GM19395 (cell line): ENCODE measurements around the gene TAF3.

Experiments
- ATAC-seq: cut with Tn5 transposase; IDR thresholded peaks from one replicate; pipeline ENCODE4 v1.9.1; 2021; ENCODE audit warnings: mild to moderate bottlenecking, moderate library complexity; ENCODE audit not compliant: unreplicated experiment

Gene TAF3

DNA sequence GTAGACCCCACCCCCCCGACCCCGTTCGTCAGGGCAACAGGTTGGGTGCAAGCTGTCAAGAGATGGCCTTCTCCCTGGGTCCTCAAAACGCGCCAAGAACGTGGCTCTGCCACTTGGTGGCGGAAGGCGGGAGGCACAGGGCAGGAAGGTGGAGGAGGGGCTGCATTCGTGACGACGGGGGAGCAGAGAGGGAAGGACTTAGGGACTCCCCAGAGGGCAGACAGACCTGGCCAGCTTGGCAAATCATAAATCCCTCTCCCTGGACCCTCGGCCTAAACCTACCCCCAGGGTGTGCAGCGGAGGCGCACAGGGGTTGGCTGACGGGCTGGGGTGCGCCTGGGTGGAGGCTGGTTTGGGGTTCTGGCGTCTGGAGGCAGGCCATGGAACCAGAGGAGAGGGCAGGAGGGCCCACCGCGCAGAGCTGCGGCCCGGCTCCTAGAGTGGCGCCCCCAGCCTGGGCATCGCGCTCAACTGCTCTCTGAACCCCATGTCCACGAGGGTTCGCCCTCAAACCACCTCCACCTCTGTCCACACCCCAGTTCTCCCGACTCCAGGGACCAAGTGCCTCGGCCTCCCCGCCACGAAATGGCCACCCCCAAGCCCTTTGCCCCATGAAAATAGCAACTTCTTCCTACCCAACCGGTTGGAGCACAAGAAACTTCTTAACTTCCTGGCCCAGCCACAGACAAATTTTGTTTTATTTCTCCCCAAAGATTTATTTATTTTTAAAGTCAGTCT, 225.4 kb downstream of the TAF3 start:
- no peak for ATAC-seq

DNA sequence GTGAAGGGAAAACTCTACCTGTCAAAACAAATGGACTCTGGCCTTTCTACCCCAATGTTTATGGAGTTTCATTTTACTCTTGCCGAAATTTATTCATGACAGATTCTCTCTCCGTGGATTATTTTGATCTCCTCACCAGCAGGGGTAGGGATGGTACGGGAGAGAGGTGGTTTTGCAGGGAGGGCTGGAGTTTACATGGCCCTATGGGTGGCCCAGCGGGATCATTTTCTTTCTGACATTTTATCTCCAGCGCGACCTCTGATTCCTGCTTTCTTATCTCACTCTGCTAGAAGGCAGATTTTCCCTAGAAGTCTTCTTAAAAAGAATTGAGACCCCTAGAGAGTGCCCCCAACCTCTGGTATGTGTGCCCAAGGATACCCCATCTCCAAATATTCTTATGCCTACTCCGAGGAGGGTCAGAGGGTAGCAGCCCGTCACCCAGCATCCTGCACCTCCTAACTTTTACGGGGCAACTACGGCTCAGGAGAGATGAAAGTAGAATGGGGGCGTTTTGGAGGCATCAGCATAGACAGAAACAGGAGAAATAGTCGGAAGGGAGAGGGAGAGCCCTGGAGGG, 226.1 kb downstream of the TAF3 start:
- no peak for ATAC-seq

DNA sequence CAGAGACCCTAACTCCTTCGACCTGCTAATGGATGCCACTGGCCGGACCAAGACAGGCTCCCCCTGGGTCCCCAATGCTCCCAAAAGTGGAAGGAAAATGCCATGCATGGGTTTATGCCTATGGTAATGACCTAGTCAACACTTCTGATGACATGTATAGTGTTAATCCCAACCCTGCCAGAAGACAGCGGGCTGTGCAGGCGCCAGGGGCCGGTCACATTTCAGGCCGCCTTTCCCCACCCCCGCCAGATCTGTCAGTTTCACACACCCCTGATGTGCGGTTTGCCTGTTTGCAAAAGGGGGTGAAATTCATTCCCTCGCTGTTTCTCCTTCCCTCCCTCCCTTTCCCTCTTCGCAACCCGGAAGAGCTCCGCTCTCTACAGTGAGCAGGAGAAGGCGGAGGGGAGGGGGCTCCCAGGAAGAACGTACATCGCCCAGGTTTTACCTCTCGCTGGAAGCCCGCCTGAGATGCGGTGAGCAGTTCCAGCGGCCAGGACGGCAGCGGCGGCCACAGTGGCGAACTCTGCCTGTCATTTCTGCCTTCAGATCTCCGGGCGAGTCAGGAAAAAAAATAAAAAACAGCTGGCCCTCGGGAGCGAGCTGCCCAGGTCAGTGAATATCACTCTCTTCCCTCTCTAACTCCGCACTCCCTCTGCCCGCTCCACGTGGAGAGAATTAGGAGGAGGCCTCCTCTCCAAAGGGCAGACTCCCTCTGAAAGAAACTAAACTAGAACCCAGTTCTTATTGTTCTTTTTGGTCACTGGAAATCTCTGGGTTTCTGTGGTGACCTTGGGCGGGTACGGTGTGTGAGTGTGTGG, 226.8 kb downstream of the TAF3 start:
- ATAC-seq: peak; percentile 36

DNA sequence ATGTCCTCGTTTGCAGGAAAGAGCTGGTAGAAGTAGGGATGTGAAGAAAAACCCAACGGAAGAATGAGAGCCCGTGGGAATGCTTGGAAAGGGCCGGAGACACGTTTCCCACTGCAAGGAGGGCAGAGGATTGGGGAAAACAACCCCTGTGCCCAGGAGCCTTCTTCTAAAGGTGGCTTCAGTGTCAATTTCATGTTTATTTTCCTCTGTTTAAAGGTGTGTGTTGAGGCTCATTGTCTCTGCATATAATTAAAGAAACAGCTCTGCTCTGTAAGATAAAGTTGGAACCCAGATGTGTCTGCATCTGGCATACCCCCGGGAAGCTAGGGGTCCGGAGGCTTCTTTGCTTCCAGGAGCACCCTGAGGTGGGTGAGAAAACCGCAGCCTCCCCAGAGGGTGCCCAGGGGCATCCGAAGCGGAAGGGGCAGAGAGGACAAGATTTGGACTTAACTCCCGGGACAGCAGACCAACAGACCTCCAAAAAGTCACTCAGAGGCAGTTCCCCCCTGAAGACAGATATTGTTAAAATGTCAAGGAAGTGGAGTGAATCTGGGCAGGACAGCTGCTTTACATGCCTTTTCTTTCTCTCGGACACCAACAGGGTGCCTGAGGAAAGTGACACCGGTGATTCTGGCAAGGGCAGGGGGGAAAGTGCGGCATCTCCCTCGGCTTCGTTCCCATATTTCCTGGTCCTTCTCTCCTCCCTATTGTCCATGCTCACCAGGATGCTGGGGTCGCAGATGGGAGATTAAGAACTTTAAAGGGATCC, 227.6 kb downstream of the TAF3 start:
- no peak for ATAC-seq

DNA sequence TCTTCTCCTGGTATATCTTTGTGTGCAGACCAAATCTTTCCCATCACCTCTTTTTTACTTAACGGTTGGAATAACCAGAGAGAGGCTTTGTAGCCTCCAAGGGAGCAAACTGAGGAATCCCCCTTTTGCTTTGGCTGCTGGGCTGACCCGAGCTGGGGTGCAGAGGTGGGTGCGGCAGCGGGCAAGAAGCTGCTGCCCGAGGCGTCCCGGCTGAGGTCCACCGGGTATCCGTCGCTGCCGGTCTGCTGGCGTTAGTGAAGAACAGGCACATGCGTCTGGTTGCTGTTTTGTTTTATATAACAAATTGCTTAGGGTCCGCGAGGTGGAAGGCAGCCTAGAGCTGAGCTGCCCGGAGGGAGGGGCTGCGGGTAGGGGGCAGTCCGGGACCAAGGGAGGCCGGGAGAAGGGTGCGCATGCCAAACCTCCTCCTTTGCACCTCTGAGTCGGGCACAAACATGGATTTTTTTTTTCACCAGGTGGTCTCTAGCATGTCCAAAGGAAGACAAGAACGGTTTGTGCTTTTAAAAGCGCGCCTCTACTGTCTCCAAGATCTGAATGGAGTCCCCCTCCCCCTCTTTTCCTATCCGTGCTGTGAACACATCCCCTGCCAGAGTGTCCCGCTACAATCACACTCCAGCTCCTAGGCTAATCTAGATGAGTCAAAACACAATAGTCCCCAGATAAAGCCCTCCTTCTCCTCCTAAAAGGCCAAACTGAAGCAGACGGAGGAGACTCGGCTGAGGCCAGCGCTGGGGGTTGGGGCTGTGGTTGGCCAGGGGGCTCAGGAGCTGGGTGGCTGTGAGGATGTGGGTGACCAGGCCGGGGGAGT, 229.4 kb downstream of the TAF3 start:
- no peak for ATAC-seq

DNA sequence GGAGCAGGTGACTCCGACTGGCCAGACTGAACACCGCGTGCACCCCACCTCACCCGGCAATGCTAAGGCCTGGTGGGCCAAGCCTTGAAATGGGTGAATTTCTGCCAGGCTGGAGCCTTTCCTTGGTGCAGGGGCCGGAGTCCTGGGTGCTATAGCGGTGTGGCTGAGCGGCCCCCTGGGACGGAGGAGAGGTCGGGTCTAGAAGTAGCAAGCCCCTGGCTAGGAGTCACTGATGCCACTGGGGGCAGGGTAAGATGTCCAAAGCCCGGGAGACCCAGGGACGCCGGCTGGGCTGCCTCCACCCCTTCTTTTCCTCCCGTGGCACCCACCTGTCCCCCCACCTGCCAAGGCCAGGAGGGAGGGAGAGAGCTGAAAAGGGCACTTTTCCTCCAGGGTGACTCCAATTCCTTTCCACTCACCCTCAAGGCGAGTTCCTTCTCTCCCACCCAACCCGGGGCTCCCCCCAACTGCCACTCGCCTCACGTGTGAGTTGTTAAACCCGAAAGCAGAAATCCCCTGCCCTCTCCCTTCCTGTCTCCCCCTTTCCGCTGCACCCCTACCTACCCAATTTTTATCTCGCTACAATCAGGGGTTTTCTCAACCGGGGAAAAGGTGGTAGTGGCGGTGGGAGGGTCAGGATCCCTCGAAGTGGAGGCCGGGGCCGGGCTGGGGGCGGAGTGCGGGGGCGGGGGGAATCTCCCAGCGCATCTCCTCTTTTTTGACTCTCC, 230.1 kb downstream of the TAF3 start:
- ATAC-seq: no peak

DNA sequence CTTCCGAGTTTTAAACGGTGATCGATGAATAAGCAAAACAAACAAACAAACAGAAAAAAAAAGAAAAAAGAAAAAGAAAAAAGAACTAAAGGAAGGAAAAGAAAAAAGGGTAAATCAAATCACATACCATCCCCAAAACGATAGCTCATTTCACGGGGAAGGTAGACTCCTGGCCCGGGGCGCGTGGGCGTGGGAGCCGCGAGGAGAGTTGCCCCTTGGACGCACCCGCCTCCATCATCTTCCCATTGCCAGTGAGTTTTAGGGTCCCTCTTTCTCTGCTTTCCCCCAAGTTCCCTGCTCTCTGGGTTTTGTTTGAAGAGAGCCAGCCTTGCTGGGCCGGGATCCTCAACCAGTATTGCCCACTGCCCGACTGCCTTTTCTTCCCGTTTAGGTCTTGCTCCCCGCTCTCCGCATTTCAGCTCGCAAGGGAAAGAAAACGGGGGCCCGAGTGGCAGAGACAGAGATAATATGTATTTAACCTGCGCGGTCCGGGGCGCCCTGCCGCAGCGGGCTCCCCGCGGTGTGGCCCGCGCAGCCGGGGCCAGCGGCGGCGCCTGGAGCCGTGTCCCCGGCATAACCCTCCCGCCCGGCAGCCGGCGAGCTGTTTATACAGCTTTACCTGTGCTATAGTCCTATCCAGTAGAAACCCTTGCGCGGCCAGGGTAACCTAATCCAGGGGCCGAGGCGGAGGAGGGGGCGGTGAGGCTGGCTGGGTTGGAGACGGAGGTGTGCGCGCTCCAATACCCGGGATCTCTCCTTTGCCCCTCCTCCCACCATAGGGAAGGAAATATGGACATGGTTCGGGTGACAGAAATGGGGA, 230.9 kb downstream of the TAF3 start:
- no peak for ATAC-seq

DNA sequence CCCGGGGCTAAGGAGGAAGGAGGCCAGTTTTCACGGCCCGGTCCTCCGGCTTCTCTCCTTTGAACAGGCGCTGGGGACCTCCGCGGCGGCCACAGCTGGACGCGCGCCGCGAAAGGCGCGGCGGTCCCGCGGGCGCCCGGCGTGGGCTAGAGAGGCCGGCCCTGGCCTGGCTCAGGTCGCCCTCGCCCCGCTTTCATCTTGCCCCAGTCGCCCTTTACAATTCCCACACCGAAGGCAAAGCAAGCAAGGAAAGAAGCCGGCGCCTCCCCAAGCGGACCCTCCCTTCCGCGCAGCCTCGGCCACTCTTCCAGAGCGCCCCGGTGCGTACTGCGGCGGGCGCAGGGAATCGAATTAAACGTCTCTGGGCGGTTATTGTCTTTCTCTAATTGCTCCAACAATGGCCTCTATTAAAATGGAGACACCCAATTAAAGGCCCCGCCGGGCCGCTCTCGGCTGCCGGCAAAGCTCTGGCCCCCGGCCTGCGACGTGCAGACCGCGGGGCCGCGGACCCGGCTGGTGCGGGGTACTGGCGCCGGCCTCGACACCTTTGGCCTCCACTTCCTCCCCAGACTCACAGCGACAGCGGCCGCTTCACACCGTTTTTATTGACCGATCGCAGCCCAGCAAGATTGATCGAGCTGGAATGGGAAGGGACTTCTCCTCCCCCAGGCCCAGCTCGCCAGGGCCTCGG, 231.7 kb downstream of the TAF3 start:
- ATAC-seq: no peak

DNA sequence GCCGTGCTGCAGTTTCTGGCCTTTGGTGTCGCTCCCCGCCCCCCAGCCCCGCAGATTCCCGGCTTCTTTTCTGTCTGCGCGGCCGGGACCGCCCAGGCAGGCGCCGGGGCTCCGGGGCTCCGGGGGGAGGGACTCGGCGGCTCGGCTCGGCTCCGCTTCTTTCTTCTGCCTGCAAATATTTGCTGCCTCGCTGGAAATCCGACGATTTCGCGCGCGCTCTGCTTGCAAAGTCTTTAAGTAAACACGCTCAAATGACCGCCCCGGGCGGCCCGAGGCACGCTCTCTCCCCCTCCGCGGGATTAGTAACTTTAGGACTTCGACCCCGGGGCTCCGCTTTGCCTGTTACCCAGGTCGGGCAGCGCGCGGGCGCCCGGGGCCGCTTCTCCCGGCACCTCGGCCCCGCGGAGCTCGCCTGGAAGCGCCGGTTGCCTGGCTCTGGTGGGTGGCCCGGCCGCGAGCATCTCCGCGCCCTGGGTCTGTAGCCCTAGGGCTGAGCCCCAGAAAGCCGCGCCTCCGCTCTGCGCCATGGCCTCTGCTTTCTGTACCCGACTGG, 232.3 kb downstream of the TAF3 start:
- no peak for ATAC-seq

DNA sequence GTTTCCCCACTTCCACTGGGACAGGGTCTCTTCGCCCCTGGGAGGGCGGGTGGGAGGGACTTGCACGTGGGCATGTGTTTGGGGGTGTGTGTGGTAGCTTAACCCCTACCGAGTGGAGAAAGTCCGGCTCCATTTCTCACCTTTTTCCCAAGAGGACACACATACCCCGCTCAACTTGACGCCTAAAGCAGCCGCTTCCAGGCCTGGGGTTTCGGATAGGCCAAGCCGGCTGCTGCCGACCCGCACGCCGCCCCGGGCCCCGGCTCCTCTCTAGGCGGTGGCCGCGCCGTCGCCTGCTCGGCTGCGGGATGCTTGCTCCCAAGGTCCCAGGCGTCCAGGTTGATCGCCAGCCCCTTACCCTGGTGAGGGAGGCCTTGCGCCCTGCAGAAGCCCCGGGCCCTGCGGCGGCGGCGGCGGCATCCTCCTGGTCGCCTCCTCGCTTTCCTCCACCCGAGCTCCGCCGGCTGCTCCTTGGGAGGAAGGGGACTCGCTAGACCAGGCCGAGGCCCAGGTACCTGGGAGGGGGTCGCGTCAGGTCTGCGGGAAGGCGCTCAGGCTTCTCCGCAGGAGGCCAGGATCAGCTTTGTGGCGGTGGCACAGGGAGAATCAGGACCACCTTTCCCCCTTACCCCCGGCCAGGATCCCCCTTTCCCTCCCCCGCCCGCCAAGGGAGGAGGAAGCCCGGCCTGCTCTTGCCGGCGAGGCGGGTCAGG, 233.0 kb downstream of the TAF3 start:
- ATAC-seq: no peak

DNA sequence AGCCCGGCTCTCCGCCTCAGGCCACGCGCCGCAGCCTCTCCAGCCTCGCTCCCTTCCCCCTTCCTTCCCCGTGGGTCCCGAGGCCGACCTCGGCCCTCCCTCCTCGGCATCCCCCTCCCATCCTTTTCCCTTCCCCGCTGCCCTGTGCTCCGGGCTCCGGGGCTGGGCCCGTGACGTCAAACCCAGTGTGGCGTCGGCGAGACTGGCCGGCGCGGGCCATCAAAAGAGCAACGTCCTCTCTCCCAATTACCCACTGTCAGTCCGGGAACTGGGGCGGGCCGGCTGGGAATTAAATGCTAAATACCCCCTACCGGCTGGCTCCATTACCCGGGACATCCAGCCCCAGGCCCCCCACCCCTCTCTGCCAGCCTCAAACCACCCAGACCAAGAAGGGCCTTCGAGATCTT, 233.5 kb downstream of the TAF3 start:
- no peak for ATAC-seq

DNA sequence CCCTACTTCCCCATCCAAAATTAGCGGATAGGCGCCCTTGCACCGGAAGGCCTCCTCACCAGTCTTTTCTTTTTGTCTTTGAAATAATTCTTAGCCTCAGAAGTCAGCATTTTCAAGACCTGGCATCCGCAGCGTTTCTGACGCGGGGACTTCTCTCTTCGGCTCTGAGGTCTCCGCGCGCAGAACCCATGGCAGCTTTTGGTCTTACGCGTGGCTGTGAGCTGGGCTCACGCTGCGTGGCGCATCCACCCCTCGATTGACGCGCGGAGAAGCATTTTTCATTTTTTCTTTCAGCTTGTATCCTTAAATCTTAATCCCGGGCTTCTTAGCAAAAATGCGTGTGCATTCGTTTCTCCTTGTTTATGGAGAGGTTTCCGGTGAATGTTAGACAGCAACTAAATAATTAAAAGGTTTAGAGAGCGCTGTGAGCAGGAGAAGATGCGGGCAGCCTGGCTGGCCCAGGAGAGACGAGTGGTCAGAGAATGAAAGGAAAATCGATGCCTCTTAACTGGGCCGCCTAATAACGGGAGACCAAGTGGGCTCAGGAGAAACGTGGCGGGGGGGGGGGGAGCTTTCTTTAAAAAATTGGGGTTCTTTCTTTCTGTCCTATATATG, 234.1 kb downstream of the TAF3 start:
- ATAC-seq: no peak

DNA sequence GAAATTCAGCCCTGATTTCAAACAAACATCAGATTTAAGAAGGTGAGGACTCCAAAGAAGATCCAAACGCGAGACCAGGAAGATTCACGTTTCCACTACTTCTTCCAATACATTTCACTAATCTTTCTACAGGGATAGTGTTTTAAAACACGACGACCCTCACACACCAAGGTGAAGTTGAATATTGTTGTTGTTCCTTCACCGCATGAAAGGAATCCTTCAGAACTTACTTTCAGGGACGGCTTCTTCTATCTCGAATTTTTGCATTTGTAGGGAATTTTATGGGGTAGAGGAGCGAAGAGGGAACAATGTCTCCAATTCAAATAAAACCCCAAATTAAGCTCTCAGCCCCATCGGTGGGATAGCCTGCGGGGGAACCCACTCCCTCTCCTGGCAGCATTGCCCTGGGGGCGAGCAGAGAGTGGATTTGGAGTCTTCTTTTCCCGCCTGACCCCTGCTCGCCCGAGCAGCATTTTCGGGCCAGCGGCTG, 234.7 kb downstream of the TAF3 start:
- ATAC-seq: no peak

DNA sequence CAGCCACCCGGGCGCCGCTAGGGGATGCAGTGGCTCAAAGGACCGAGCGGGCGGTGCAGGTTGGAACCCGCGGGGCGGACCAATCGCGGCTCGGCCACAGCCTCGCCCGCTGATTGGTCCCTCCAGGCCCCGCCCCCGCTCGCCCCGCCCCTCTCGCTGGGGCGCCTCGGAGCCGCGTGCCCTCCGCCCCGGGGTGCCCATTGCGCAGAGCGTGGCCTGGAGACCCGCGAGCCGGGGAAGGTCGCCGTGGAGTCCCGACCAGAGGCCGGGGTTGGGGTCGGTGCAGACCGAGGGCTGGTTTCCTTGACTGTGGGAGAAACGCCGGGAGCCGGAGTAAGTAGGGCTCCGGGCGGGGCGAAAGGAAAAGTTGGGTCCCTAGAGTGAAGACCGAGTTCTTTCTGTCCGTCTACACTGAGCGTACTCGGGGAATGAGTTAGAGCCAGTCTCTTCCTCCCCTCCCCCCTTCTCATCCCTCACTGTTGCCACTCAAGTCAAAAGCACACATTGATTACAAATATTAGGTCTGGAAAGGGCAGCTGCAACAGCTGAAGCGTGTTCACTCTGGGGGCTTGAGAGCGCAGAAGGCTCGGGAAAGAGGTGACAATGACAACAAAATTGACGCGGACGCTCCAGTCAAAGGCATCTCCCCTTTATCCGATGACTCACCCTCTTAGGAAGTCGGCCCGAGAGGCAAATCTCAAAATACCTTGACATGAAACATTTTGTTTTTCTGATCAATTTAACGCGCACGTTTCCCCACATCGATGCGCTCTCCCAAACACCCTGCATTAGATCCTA, 235.3 kb downstream of the TAF3 start:
- peak; percentile 44 for ATAC-seq

DNA sequence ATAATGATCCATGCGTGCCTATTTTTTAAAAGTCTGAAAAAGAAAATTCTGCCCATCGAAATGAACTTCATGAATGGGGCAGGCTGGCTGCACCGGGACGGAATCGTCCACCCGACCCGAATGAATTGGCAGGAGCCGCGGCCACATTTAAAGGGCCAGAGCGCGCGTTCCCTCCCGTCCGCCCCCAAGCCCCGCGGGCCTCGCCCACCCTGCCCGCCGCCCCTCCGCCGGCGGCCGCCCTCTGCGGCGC, 235.9 kb downstream of the TAF3 start:
- ATAC-seq: peak; percentile 8
